Calu3 (cell line): ENCODE measurements around the gene ELMO3. TPM values are rescaled to one million over a fixed set of nuclear protein-coding genes. Genes with fewer than 3 reads are reported as not detected.

Experiments used
- BruUV-seq: library from RNA; stranded (reverse); fragments of 400-500 nt; replicated peaks from 2 replicates; lab custom pipeline; 2021; lab: Mats Ljungman, UMichigan
- CTCF ChIA-PET: fragments of 300-600 bp; sonication (Branson Sonifier 250); formaldehyde crosslinking; loops from one replicate; lab custom pipeline; 2022; ENCODE audit warnings: antibody characterized with exemption; lab: Charles Lee
- DNase-seq: peaks from one replicate; pipeline ENCODE4 v3.0.0; 2022
- H3K27ac Mint-ChIP-seq: one replicate; pipeline ENCODE4 v1.8.0; 2022; ENCODE audit warnings: mixed read lengths; ENCODE audit not compliant: unreplicated experiment
- H3K27me3 Mint-ChIP-seq: one replicate; pipeline ENCODE4 v1.8.0; 2022; ENCODE audit warnings: mixed read lengths; ENCODE audit not compliant: unreplicated experiment
- H3K36me3 Mint-ChIP-seq: one replicate; pipeline ENCODE4 v1.8.0; 2022; ENCODE audit warnings: mild to moderate bottlenecking, moderate library complexity, mixed read lengths; ENCODE audit not compliant: insufficient read depth, unreplicated experiment
- H3K4me1 Mint-ChIP-seq: one replicate; pipeline ENCODE4 v1.8.0; 2022; ENCODE audit warnings: mild to moderate bottlenecking, low read depth, mixed read lengths; ENCODE audit not compliant: unreplicated experiment
- H3K4me3 Mint-ChIP-seq: one replicate; pipeline ENCODE4 v1.8.0; 2022; ENCODE audit warnings: mild to moderate bottlenecking, low read depth, moderate library complexity, mixed read lengths; ENCODE audit not compliant: unreplicated experiment
- H3K9me3 Mint-ChIP-seq: one replicate; pipeline ENCODE4 v1.8.0; 2022; ENCODE audit warnings: low read depth, mixed read lengths; ENCODE audit not compliant: unreplicated experiment
- intact Hi-C: fragments of 100-400 bp; cut with micrococcal nuclease; formaldehyde crosslinking; loops from one replicate; pipeline ENCODE4 v1.10.0; 2022; ENCODE audit not compliant: unreplicated experiment
- total RNA-seq: library from RNA; stranded (reverse); gene quantifications from 2 replicates; pipeline ENCODE4 v1.2.3, GENCODE V29; 2022
- TF ChIP-seq, protein P1 (sequence below): fragments of 200-600 bp; IDR thresholded peaks from one replicate; pipeline ENCODE4 v1.8.0; 2022; ENCODE audit warnings: antibody characterized with exemption; ENCODE audit not compliant: unreplicated experiment

ELMO3 gene
- total RNA-seq, 1 experiment from 2014 or later, result 31.9 TPM

DNA sequence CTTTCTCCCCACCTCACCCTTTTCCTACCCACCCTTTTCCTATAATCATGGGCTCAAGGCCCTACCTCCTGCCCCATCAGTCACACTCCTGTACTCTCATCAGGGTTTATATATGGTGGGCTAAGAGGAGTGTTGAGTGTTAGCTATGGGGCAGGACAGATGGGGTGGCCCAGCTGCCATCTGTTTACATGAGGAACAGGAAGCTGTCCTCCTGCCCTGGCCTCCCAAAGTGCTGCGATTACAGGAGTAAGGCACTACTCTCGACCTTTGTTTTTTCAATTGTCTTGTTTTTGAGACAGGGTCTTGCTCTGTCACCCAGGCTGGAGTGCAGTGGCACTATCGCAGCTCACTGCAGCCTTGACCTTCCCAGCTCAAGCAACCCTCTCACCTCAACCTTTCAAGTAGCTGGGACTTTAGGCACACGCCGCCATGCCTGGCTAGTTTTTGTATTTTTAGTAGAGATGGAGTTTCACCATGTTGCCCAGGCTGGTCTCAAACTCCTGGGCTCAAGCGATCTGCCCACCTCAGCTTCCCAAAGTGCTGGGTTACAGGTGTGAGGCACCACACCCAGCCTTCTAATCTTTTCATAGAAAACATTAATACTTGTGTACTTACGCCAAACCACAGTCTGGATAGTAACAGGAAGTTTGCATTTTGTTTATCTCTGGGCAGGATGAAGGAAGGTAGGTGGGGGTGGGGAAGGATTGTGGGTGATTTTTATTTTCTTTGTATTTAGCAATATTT is 40.9 kb upstream of the ELMO3 start:
- H3K27ac Mint-ChIP-seq, result peak overlapping the region; percentile 34

DNA sequence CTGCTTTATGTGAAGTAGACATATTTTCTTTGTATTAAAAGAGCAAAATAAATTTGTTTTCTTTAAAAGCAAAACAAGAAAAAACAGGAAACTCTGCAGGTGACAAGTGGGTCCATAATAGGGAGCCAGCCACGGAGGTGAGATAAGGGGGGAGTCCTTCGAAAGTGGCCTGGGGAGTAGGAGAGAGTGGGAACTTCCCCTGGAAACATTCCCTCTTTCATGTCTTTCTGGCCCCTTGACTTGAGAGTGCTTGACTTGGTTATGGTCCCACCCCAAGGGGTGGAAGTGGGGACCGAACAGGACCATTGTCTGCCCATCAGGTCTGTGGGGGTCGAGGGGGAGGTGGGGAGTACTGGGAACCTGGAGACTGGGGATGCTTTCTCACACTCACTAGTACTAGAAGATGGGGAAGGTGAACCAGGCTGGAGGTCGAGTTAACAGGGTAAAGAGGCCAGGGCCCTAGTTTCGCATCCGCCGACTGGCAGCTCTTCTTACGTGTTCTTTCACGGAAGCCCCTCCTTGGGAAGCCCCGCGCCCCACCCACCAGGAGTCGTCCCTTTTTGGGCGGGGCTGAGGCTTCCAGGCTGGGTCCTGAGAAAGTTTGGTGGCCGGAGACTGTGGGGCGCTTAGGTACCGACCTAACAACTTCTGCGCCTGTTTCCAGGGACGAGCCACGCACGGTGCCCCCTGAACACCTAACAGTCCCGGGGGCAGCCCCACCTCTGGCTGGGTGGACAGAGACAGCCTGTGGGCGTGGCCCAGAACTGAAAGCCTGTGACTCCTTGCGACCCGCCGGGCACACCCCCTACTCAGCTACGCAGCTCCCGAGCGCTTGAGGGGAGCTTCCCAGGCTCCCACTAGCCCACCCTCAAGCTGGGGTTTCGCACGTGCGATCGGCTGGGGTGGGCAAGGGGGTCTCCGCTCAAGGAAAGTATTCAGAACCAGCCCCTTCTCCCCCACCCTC is 40.0 kb upstream of the ELMO3 start:
- DNase-seq, result peak; percentile 65
- H3K4me3 Mint-ChIP-seq, result peak overlapping the region; percentile 84
- TF ChIP-seq, protein P1, sequence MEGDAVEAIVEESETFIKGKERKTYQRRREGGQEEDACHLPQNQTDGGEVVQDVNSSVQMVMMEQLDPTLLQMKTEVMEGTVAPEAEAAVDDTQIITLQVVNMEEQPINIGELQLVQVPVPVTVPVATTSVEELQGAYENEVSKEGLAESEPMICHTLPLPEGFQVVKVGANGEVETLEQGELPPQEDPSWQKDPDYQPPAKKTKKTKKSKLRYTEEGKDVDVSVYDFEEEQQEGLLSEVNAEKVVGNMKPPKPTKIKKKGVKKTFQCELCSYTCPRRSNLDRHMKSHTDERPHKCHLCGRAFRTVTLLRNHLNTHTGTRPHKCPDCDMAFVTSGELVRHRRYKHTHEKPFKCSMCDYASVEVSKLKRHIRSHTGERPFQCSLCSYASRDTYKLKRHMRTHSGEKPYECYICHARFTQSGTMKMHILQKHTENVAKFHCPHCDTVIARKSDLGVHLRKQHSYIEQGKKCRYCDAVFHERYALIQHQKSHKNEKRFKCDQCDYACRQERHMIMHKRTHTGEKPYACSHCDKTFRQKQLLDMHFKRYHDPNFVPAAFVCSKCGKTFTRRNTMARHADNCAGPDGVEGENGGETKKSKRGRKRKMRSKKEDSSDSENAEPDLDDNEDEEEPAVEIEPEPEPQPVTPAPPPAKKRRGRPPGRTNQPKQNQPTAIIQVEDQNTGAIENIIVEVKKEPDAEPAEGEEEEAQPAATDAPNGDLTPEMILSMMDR, result no peak
- intact Hi-C loops, result loop anchor here (10.0 kb wide), 1 partner anchor 144 kb away; no protein-coding TSS in a partner anchor
- H3K27ac Mint-ChIP-seq, result peak overlapping the region; percentile 58
- H3K27me3 Mint-ChIP-seq, result no peaks in the 10 kb centered on the region
- H3K9me3 Mint-ChIP-seq, result no peaks in the 10 kb centered on the region
- peaks cover 29% of the 10 kb centered on the region for H3K4me1 Mint-ChIP-seq
- no TSS peak for BruUV-seq
- H3K36me3 Mint-ChIP-seq, result peaks cover 50% of the 10 kb centered on the region
- CTCF ChIA-PET, result interaction anchor here (0.6 to 2.3 kb wide), 4 partner anchors 41 to 332 kb away, joined by 3 to 7 read pairs (median 4); no protein-coding TSS in a partner anchor

More for the DNA sequence above, 40.9 kb upstream of the ELMO3 start:
- Mint-ChIP-seq H3K27me3 (no peaks in the 10 kb centered on the region), H3K36me3 (peaks cover 52% of the 10 kb centered on the region), H3K9me3 (no peaks in the 10 kb centered on the region), H3K4me1 (peaks cover 29% of the 10 kb centered on the region), H3K4me3 (peak overlapping the region; percentile 84)
- intact Hi-C loops, result loop anchor here (10.0 kb wide), 1 partner anchor 143 kb away; no protein-coding TSS in a partner anchor
- TF ChIP-seq, protein P1, result no peak
- CTCF ChIA-PET, result interaction anchor here (0.6 to 1.1 kb wide), 3 partner anchors 17 to 333 kb away, joined by 3 to 4 read pairs (median 3); no protein-coding TSS in a partner anchor
- DNase-seq, result no peak
- BruUV-seq, result TSS peak; percentile 50

DNA sequence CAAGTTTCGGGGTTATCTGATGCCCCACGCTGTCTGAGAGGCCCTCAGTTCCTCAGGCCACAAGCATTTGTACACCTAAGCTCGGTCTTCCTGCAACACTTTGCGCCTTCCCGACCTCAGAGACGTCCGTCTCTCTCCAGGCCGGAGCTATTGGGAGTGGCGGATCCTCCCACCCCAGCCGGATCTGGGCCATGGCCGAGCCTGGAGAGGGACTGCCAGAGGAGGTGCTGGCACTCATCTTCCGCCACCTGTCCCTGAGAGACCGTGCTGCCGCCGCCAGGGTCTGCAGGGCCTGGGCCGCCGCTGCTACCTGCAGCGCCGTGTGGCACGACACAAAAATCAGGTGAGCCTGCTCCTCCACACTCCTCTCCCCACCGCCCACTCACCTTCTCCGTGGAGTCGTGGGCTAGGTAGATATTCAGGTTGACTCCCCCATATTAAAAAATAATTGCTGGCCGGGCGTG is 37.3 kb upstream of the ELMO3 start:
- Mint-ChIP-seq H3K4me3 (peak overlapping the region; percentile 57), H3K9me3 (no peaks in the 10 kb centered on the region), H3K36me3 (peaks cover 65% of the 10 kb centered on the region), H3K27ac (no peak overlapping the region), H3K4me1 (peaks cover 18% of the 10 kb centered on the region), H3K27me3 (no peaks in the 10 kb centered on the region)
- CTCF ChIA-PET, result no interaction called here
- TF ChIP-seq, protein P1, result no peak
- intact Hi-C loops, result loop anchor here (5.0 kb wide), 1 partner anchor 54 kb away; the partner anchor contains the start of gene PHAF1
- DNase-seq, result no peak
- BruUV-seq, result no TSS peak

- peaks cover 61% of the 10 kb centered on the region for H3K36me3 Mint-ChIP-seq
- CTCF ChIA-PET, result interaction anchor here (0.6 kb wide), 1 partner anchor 414 kb away, joined by 8 read pairs; no protein-coding TSS in a partner anchor
- no peak overlapping the region for H3K27ac Mint-ChIP-seq
- H3K9me3 Mint-ChIP-seq, result no peaks in the 10 kb centered on the region
- H3K4me1 Mint-ChIP-seq, result peaks cover 13% of the 10 kb centered on the region
- no peak for DNase-seq
- BruUV-seq, result no TSS peak
- intact Hi-C loops, result loop anchor here (5.0 kb wide), 1 partner anchor 55 kb away; the partner anchor contains the start of gene PHAF1
- no peak overlapping the region for H3K4me3 Mint-ChIP-seq
- no peaks in the 10 kb centered on the region for H3K27me3 Mint-ChIP-seq
- TF ChIP-seq, protein P1, result no peak
Measured at GRCh38 chr16:67162506-67163163, 36.3 kb upstream of the ELMO3 start.
